Lower leg skin (tissue), 3 donors: ENCODE measurements around the gene POU5F2.

ENCODE experiments used
- CTCF ChIP-seq, 3 donors: fragments of 450-650 bp; IDR thresholded peaks; one replicate each; pipeline ENCODE4 v1.5.1; 2016; ENCODE audit warnings: antibody characterized with exemption in 3 of 3, mild to moderate bottlenecking in 3 of 3, moderate library complexity in 2 of 3
- POLR2A ChIP-seq, 2 donors: fragments of 450-650 bp; IDR thresholded peaks; one replicate each; pipeline ENCODE4 v1.6.1; 2016 to 2017; ENCODE audit warnings: antibody characterized with exemption in 2 of 2, mild to moderate bottlenecking in 1 of 2, moderate library complexity in 1 of 2

- TF ChIP-seq POLR2A (IDR thresholded peaks at IDR 0.05) (no peak), CTCF (IDR thresholded peaks at IDR 0.05) (no peak)
Observed at GRCh38 chr5:93721511-93721910, 19.9 kb downstream of the POU5F2 start.
